HG03521 (cell line): ENCODE data around the gene SUMF1.

Experiments
- ATAC-seq: cut with Tn5 transposase; IDR thresholded peaks from one replicate; pipeline ENCODE4 v1.9.1; 2021; ENCODE audit warnings: mild to moderate bottlenecking, moderate library complexity; ENCODE audit not compliant: unreplicated experiment

SUMF1 gene

GRCh38 chr3:4466741-4467521 lies at the start of gene SUMF1:
SUMF1 (minus strand) TSS chr3:4467269; CDS start chr3:4467245, 24 bp downstream.
- peak; percentile 98 for ATAC-seq

DNA sequence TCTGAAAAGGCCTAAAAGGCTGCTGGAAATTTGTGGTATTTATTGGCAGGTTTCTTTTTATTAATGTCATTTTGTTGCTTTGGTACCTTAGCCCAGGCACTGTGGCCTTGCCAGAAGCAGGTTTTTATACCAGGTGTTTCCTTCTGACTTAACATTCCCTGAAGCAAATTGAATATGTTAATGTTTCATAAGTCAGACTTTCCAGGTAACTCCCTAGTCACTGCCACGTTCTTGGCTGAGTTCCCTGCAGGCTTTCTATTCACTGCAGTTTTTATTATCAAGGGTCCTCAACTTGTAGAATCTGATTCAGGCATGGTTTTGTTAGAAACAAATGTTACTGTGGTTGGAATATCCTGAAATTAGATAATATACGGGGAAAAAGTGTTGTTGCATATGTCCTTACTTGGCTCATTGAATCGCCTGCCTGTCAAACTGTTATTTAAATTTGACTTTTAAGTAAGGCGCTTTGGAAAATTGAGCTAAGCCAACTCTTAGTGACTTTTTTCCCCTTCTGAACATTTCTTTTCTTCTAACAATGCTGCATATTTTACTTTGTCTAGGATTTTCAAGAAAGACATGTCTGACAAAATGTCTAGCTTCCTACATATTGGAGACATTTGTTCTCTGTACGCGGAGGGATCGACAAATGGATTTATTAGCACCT lies 49.0 kb upstream of the SUMF1 start:
- ATAC-seq, result no peak

- ATAC-seq, result no peak
Observed at GRCh38 chr3:4514916-4515315, 47.8 kb upstream of the SUMF1 start.

- no peak for ATAC-seq
Observed at GRCh38 chr3:4514321-4514720, 47.3 kb upstream of the SUMF1 start.

- no peak for ATAC-seq
Observed at GRCh38 chr3:4512895-4513616, 46.0 kb upstream of the SUMF1 start.

DNA sequence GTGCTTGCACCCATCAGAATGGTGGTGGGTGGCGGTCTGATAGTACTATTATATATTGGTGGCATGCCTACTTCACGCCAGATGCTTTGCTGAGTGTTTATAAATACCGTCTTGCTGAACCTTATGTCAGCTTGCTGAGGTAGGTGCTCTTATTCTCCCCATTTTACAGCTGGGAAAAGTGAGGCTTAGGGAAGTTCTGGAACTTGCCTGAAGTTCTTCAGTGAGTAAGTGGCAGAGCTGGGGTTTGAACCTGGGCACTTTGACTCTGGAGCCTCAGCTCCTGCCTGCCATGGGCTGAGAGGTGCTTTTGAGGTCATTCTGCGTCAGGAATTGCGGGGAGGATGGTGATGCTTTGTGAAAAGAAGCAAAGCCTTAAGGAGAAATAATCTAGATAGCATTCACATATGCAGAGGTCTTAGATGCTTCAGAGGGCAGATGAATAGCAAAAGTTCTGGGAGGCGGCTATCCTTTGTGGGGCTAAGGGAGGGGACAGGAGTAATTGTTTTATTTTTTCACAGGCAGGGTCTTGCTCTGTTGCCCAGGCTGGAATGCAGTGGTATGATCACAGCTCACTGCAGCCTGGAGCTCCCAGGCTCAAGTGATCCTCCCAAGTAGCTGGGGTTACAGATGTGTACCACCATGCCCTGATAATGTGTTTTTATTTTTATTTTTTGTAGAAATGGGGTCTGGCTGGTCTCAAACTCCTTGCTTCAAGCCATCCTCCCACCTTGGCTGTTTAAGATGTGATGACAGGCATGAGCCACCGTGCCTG lies 44.6 kb upstream of the SUMF1 start:
- ATAC-seq, result no peak

- ATAC-seq, result no peak
Observed at GRCh38 chr3:4509983-4510755, 43.1 kb upstream of the SUMF1 start.

GRCh38 chr3:4509043-4509442 lies 42.0 kb upstream of the SUMF1 start:
- no peak for ATAC-seq

DNA sequence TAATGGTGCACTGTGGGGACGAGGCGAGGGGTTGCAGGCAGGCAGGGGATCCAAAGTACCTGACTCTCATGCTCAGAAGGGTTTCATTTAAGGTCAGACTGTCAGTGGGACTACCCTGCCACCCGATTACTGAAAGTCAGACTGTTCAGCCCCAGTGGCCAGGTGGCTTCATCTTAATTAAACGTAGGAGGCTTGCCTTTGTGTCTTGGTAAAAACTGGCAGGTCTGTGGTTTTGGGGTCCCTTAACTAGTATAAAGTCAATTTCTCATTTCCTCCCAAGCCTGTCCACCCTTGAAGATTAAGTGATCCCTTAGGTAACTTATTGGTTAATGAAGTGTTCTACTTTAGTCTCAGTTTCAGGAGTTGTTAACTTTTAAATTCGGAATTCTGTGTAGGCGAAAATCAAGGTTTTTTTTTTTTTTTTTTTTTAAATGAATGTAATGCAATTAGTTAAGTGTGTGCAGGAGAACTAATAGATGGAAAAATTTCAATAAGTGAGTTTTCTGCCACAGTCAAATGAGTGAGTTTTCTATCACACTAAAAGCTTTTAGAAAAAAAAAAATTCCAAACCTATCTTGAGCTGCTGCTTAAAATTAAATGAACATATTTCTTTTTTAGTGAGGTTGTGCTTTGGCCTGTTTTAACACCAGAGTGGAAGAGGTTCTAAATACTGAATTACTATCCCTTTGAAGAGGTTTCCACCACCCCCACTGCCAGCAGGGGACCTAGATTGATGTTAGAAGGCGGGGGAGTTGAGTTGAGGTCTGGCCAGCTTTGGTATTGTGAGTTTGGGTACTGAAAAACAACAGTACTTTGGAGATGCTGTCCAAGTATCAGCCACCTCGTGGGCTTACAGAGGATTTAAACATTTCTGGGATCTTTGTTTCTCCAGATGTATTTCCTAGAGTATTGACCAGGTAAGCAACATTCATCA lies 41.2 kb upstream of the SUMF1 start:
- ATAC-seq, result peak; percentile 52

GRCh38 chr3:4507024-4507596 lies 40.0 kb upstream of the SUMF1 start:
- no peak for ATAC-seq

GRCh38 chr3:4506559-4507023 lies 39.5 kb upstream of the SUMF1 start:
- no peak for ATAC-seq

DNA sequence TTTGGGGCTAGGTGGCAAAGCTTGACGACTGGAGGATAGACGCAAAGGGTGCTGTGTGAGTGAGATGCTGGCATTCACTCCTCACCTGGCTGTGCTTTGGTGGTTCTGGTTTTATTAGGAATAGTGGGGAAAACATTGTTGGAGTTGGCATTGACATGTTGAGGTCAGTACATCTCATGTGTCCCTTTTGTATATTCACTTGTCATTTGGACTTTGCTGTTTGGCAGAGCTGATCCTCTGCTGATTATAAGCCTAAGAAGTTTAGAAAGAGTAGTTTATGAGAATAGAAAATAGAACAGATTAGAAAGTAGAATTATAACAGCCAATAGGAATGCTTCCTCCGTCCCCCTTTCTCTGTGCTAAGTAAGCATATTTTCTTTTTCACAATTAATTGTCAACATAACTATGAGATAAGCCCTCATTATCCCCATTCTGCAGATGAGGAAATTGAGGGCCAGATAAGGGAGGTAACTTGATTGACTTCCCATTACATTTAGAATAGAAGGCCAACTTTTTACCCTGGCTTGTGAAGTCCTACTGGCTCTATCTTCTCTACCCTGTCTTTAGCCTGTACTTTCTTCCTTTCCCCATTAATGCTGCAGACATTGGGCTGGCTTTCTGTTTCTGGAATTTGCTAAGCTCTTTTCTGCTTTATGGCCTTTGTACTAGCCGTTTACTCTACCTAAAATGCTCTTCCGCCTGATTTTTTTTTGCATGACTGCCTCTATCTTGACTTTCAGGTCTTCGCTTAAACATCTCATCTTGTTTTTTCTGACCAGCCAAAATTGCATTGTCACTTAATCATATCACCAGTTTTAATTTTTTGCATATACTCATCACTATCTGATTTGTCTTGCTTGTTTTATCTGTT lies 38.9 kb upstream of the SUMF1 start:
- no peak for ATAC-seq

GRCh38 chr3:4504340-4505261 lies 37.5 kb upstream of the SUMF1 start:
- ATAC-seq, result no peak

DNA sequence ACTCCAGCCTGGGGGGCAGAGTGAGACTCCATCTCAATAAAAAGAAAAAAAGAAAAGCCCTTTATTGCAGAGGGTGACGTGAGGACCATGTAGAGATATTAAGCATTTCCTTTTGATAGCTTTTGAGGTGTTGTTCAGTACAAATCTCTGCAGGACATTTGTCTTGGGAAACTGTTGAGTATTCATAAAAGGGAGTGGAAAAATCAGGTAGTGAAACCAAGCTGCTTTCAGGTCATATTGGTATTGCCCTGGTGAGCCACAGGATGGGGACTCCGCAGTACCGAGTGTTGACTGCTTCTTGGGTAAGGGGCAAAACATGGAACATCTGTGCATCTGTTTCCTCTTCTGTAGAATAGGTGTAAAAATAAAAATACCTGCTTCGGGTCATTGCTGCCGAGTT lies 36.0 kb upstream of the SUMF1 start:
- ATAC-seq, result peak; percentile 53

DNA sequence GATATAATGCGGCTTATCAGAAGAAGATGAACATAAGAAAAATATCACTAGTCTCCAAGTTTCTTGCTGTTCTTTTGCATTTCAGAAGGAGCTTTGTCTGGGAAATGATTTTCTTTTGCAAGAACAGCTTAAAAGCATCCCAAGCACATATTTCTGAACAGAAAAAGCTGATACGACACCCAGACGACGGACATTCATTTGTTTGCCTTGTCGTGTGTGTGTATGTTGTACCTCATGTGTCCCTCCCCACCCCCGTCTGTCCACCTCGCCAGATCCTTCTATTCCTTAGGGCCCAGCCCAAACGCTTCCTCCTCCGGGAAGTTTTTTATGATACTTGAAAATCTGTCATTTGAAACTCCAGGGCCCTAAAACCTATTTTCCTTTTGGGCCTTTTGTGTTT lies 34.9 kb upstream of the SUMF1 start:
- no peak for ATAC-seq

- no peak for ATAC-seq
Observed at GRCh38 chr3:4501437-4501836, 34.4 kb upstream of the SUMF1 start.

DNA sequence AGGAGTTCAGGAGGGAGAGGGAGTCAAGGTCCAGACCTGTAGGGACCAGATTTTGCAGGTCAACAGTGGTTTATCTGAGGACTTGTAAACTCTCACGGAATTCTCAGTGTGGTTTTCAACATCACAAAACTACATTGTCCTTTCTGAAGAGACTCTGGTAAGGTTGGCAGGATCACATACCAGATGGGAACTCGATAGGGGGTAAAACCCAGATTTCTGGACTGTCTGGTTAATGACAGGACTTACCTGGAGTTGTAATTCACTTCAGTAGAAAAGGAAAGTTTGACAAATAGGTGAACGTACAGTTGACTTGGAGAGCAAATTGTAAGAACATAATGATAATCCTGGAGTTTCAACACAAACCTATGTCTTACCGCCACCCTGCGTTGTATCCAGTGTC lies 31.4 kb upstream of the SUMF1 start:
- ATAC-seq, result no peak
